GM19025 (cell line): ENCODE data around the gene TTC28.
"Not testable (repeated sequence)": the region's sequence is repeated elsewhere in the genome, so short reads cannot be mapped to it uniquely, and the experiment has no call there.

Source experiments
- ATAC-seq: cut with Tn5 transposase; IDR thresholded peaks from one replicate; pipeline ENCODE4 v1.9.1; 2021; ENCODE audit warnings: mild to moderate bottlenecking, low read depth, moderate library complexity; ENCODE audit not compliant: unreplicated experiment

Gene TTC28

GRCh38 chr22:28209457-28209856, 470.2 kb downstream of the TTC28 start:
- not testable (repeated sequence) for ATAC-seq

GRCh38 chr22:28208787-28209186, 470.9 kb downstream of the TTC28 start:
- no peak for ATAC-seq

DNA sequence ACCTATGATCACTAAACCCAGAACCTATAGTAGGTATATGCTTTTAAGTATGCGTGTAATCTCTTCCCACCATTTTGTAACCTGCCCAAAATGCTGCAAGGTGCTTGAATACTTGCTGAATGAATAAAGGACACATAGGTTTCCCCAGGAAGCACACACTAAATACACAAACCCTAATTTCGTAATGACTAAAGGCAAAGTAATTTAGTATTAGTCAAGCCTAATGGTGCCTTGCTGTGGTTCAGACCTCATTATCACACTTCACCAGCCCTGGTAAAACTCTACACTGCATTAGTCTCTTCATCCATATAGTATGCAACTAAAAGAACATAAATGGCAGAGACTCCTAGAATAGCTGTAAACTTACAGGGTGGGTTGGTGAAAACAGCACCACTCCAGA, 471.6 kb downstream of the TTC28 start:
- no peak for ATAC-seq

GRCh38 chr22:28207281-28208030, 472.2 kb downstream of the TTC28 start:
- no peak for ATAC-seq

GRCh38 chr22:28205926-28206325, 473.7 kb downstream of the TTC28 start:
- no peak for ATAC-seq

DNA sequence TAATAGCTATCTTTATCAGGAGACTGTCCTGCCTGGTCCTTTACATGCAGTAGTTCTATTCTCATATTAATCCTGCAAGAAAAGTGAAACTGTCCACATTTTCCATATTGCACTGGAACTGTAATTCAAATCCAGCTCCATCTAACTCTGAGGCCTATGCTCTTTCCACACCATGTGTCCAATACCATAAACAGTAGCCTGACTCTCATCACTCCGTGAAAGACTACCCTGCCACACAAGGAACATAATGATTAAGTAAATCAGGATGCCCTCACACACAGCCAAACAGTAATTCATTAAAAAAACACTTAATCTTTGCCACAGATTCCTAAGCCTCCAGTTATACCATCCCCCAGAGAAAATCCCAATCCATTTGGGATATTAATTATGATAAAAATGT, 475.3 kb downstream of the TTC28 start:
- ATAC-seq = no peak

- no peak for ATAC-seq
Measured at GRCh38 chr22:28203286-28203685, 476.4 kb downstream of the TTC28 start.

DNA sequence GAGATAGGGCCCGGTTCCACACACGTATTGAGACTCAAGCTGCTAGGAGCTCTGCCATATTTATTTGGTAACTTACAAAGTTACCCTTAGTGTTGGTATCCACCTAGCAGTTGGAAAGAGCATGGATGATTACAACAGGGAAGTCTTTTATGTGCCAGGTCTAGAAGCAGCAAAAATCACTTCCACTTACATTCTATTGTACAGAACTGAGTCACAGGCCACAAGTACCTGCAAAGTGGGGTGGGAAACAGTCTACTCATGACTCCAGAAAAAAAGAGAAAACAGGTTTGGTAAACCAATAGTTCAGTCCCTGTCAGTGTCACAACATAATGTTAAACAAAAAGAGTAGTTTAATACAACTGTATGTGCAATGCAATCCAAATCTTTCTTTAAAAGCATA, 480.9 kb downstream of the TTC28 start:
- ATAC-seq = no peak

GRCh38 chr22:28191571-28191970, 488.1 kb downstream of the TTC28 start:
- not testable (repeated sequence) for ATAC-seq

DNA sequence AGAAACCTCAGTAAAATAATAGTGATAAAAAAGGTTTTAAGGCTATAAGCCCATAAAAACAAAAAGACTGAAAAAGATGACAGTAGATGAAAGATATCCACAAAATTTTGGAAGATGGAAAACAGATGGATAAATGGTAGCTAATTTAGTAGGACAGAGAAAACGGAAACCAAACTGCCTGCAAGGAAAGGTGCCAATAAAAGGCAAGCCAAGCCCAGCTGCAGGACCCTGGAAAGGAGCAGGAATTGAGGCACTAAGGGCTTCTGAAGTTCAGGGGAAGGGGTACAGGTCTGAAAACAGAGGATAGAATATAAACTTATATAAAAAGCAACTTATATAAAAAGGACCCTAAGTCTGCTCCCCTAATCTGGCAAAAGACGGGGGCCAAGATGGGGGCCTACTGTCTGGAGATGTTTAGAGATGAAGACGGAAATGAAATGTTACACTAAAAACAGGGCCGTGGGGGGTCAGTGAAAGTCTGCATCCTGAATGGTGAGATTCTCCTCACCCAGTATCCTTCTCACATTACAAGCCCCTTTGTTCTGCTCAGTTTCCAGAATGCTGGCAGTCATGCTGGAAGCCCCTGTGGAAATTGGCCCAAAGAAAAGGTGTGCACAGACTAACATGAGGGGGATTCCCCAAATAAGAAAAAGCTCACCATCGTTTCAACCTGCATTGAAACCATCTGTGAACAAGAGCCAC, 491.3 kb downstream of the TTC28 start:
- no peak for ATAC-seq

DNA sequence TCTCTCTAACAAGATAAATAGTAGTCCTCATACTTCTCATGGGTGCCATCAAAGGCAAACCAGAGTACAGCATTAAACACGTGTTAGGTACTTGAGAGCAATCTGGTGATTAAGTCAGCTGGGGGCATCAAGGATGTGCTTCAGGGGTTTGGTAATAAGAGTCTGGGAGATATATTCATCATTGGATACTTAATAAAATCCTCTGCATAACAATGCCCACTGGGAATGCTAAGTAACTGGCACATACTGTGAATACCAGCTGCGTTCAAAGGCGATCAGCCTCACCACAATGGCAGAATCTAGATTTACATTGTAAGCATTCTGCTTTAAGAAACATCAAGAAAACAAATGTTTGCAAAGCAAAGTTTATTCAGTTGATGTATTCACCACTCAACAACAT, 492.0 kb downstream of the TTC28 start:
- ATAC-seq = no peak

- no peak for ATAC-seq
Measured at GRCh38 chr22:28186641-28187040, 493.0 kb downstream of the TTC28 start.

- no peak for ATAC-seq
Measured at GRCh38 chr22:28185130-28185529, 494.5 kb downstream of the TTC28 start.

DNA sequence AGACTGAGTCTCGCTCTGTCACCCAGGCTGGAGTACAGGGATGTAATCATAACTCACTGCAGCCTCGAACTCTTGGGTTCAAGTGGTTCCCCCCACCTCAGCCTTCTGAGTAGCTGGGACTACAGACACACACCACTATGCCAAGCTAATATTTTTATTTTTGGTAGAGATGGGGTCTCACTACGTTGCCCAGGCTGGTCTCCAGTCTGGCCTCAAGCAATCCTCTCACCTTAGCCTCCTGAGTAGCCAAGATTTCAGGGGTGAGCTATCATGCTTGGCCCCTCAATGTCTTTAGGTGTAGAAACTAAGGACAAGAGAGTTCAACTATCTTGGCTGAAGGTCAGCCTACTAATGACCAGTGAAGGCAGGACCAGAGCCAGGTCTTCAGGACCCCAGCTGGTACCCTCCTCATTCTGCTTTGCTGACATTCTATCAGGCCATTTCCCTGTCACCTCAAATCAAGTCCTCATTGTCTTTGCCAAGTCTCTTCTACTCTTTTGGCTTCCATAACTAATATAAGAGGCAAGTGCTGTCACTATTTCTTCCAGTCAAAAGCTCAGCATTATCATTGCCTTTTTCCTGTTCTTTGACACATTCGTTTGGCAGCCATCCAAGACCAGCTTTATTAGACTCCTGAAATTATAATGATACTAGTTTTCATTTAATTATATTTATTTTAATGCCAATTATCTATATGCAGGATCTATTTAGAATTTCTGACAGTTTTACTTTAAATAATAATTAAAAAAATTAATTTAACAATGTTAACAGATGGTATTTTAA, 496.4 kb downstream of the TTC28 start:
- no peak for ATAC-seq

- no peak for ATAC-seq
Measured at GRCh38 chr22:28180804-28181731, 498.6 kb downstream of the TTC28 start.

DNA sequence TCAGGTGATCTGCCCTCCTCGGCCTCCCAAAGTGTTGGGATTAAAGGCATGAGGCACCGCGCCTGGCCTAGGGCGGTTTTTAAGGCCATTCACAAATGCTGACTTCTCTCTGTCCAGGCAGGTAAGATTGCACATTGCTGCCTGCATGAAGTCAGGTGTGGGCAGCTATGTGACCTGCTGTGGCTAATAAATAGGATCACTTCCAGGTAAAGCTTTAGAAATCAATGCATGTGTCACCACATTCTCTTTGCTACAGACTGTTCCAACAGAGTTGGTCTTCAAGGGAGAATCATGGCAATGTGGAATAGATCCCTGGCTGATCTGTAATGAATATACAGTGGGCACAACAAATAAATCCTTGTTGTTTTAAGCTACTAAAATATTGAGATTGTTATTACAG, 500.2 kb downstream of the TTC28 start:
- ATAC-seq = no peak

DNA sequence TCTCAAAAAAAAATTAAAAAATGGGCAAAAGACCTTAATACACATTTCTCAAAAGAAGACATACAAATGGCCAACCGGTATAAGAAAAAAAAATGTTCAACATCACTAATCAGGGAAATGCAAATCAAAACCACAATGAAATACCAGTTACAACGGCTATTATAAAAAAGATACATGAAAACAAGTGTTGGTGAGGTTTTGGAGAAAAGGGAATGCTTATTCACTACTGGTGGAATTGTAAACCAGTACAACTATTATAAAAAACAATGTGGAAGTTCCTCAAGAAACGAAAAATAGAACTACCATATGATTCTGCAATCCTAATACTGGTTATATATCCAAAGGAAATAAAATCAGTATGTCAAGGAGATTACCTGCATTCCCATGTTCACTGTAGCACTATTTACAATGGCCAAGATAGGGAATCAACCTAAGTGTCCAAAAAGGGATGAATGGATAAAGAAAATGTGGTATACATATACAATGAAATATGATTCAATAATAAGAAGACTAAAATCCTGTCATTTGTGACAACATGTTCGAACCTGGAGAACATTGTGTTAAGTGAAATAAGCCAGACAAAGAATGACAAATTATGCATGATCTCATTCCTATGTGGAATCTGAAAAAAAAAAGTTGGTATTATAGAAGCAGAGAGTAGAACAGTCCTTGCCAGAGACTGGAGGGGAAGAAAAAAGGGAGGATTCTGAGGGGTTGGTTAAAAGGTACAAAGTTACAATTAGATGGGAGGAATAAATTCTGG, 503.7 kb downstream of the TTC28 start:
- no peak for ATAC-seq

DNA sequence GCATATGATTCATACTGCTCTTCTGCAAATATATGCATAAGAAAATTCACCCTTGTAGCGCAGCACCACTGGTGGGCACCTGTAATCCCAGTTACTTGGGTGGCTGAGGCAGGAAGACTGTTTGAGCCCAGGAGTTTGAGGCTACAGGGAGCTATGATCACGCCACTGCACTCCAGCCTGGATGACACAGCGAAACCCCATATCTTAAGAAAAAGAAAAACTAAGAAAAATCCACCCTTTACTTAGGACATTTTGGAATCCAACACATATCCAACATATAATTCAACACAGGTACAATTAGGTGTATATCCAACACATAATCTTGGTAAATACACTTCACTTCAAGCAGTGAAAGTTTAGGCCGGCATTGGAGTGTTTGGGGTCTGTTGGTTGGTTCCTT, 505.1 kb downstream of the TTC28 start:
- ATAC-seq = no peak

GRCh38 chr22:28172892-28173670, 506.6 kb downstream of the TTC28 start:
- no peak for ATAC-seq
